HUES6 (cell line): ENCODE results near the gene TTC9.

ENCODE experiments used
- H3K27ac ChIP-seq: 2 replicates; pipeline ENCODE4 v1.7.0; 2013; ENCODE audit warnings: low read depth, mild to moderate bottlenecking, low read length, inconsistent platforms
- H3K27me3 ChIP-seq: 2 replicates; pipeline ENCODE4 v1.6.1; 2013; ENCODE audit warnings: low read length; ENCODE audit not compliant: control insufficient read depth, insufficient read depth
- H3K36me3 ChIP-seq: 2 replicates; pipeline ENCODE4 v1.6.1; 2013; ENCODE audit warnings: low read length; ENCODE audit not compliant: control insufficient read depth, insufficient read depth
- H3K4me1 ChIP-seq: 2 replicates; pipeline ENCODE4 v1.6.1; 2013; ENCODE audit warnings: low read length; ENCODE audit not compliant: control insufficient read depth, insufficient read depth
- H3K4me3 ChIP-seq: 2 replicates; pipeline ENCODE4 v1.5.1; 2013; ENCODE audit warnings: low read depth, low read length
- H3K9ac ChIP-seq: one replicate; pipeline ENCODE4 v1.6.1; 2013; ENCODE audit warnings: mild to moderate bottlenecking, low read length
- H3K9me3 ChIP-seq: 2 replicates; pipeline ENCODE4 v1.6.1; 2013; ENCODE audit warnings: low read depth, low read length; ENCODE audit not compliant: control insufficient read depth, insufficient read depth

Gene TTC9

DNA sequence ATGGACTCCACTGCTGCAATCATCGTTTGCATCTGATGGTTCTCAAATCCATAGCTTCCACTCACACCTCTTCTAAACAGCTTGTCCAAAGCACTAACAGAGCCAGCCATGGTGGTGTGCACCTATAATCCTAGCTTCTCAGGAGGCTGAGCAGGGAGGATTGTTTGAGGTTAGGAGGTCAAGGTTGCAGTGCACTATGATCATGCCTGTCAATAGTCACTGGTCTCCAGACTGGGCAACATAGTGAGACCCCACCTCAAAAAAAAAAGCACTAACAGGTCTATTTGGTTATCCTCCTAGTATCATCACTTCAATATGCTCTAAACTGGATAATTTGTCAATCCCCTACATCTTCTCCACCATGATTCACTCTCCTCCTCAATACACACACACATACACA is 63.2 kb downstream of the TTC9 start:
- Histone ChIP-seq H3K27me3 (no peaks in the 10 kb centered on the region), H3K9ac (no peak overlapping the region), H3K9me3 (no peaks in the 10 kb centered on the region), H3K36me3 (no peaks in the 10 kb centered on the region), H3K4me3 (no peak overlapping the region), H3K4me1 (peaks cover 42% of the 10 kb centered on the region), H3K27ac (no peak overlapping the region)

DNA sequence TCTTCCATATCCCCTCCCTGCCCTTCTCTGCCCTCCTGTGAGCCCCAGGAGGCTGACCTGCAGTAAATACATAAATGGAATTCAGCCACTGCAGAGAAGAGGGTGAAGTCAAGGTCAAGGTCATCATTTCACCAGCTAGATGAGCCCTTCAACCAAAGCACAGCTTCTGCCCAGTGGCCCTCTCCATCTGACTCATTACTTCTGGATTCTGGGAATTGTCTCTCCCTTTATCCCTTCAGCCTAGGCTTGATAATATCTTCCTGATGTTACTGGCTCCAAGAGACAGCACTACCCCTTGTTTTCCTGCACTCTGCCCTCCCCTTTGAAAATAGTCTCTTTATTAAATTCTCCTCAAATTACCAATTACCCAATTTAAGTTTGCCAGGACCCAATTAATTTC is 64.5 kb downstream of the TTC9 start:
- Histone ChIP-seq H3K4me1 (peaks cover 46% of the 10 kb centered on the region), H3K9me3 (no peaks in the 10 kb centered on the region), H3K27ac (no peak overlapping the region), H3K4me3 (no peak overlapping the region), H3K27me3 (no peaks in the 10 kb centered on the region), H3K9ac (no peak overlapping the region), H3K36me3 (no peaks in the 10 kb centered on the region)

- Histone ChIP-seq H3K27me3 (no peaks in the 10 kb centered on the region), H3K36me3 (no peaks in the 10 kb centered on the region), H3K9me3 (no peaks in the 10 kb centered on the region), H3K27ac (peak overlapping the region; percentile 34; the same call in 1 of the 2 replicates), H3K4me1 (peaks cover 46% of the 10 kb centered on the region), H3K9ac (no peak overlapping the region), H3K4me3 (no peak overlapping the region)
Observed at GRCh38 chr14:70707138-70708038, 65.7 kb downstream of the TTC9 start.

GRCh38 chr14:70708717-70709570 is 67.2 kb downstream of the TTC9 start:
- Histone ChIP-seq H3K36me3 (no peaks in the 10 kb centered on the region), H3K4me3 (0 out of 2 replicates have a peak overlapping the region, but pooled peaks have one; percentile 18), H3K27ac (peak overlapping the region; percentile 63), H3K27me3 (no peaks in the 10 kb centered on the region), H3K9ac (peak overlapping the region; percentile 43), H3K4me1 (peaks cover 58% of the 10 kb centered on the region), H3K9me3 (no peaks in the 10 kb centered on the region)

- peaks cover 59% of the 10 kb centered on the region for H3K4me1 ChIP-seq
- peak overlapping the region; percentile 63; the same call in 1 of the 2 replicates for H3K27ac ChIP-seq
- H3K4me3 ChIP-seq = no peak overlapping the region
- H3K36me3 ChIP-seq = no peaks in the 10 kb centered on the region
- no peaks in the 10 kb centered on the region for H3K9me3 ChIP-seq
- no peak overlapping the region for H3K9ac ChIP-seq
- H3K27me3 ChIP-seq = no peaks in the 10 kb centered on the region
Observed at GRCh38 chr14:70709726-70710382, 68.1 kb downstream of the TTC9 start.

- peaks cover 54% of the 10 kb centered on the region for H3K4me1 ChIP-seq
- no peaks in the 10 kb centered on the region for H3K27me3 ChIP-seq
- no peaks in the 10 kb centered on the region for H3K9me3 ChIP-seq
- no peak overlapping the region for H3K4me3 ChIP-seq
- H3K36me3 ChIP-seq = no peaks in the 10 kb centered on the region
- H3K9ac ChIP-seq = no peak overlapping the region
- H3K27ac ChIP-seq = no peak overlapping the region
Observed at GRCh38 chr14:70711451-70711850, 69.7 kb downstream of the TTC9 start.

- H3K27me3 ChIP-seq = no peaks in the 10 kb centered on the region
- no peaks in the 10 kb centered on the region for H3K9me3 ChIP-seq
- H3K4me3 ChIP-seq = no peak overlapping the region
- peaks cover 45% of the 10 kb centered on the region for H3K4me1 ChIP-seq
- H3K27ac ChIP-seq = no peak overlapping the region
- H3K9ac ChIP-seq = no peak overlapping the region
- H3K36me3 ChIP-seq = no peaks in the 10 kb centered on the region
Observed at GRCh38 chr14:70713096-70713495, 71.4 kb downstream of the TTC9 start.

DNA sequence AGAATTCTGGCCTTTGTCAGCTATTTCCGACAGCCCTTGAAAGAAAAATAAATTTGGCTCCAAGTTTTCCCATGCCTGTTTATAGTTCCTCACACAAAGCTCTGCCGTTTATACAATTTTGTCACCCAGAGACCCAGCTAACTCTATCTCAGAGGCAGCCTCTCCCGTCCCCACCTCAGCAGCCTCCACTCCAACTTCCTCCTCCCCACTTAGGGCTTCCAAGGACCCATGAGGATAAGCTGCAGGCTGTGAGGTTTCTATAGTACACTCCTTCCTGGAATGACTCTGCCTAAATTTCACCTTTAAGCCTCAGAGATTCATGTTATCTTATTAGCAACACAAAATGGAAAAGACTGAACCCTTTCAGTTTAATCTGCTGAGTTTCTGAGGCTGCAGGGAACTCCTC is 71.8 kb downstream of the TTC9 start:
- no peaks in the 10 kb centered on the region for H3K9me3 ChIP-seq
- no peak overlapping the region for H3K9ac ChIP-seq
- no peaks in the 10 kb centered on the region for H3K27me3 ChIP-seq
- H3K4me3 ChIP-seq = no peak overlapping the region
- H3K36me3 ChIP-seq = no peaks in the 10 kb centered on the region
- peaks cover 41% of the 10 kb centered on the region for H3K4me1 ChIP-seq
- no peak overlapping the region for H3K27ac ChIP-seq

DNA sequence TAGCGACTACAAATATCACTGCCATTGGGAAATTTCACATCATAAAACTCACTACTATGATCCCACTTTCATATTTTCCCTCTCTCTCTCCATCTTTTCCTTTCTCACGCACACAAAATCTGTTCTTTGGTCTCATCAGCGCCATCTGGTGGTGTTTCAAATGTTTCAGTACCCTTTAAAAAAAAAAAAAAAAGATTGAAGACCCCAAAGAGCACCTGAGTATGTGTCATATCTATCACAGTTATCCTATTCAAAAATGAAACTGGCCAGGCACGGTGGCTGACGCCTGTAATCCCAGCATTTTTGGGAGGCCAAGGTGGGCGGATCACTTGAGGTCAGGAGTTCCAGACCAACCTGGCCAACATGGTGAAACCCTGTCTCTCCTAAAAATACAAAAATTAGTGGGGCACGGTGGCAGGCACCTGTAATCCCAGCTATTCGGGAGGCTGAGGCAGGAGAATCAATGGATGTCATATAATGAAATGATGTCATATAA is 72.4 kb downstream of the TTC9 start:
- Histone ChIP-seq H3K9me3 (no peaks in the 10 kb centered on the region), H3K27ac (no peak overlapping the region), H3K9ac (no peak overlapping the region), H3K4me3 (no peak overlapping the region), H3K4me1 (peaks cover 35% of the 10 kb centered on the region), H3K36me3 (no peaks in the 10 kb centered on the region), H3K27me3 (no peaks in the 10 kb centered on the region)

DNA sequence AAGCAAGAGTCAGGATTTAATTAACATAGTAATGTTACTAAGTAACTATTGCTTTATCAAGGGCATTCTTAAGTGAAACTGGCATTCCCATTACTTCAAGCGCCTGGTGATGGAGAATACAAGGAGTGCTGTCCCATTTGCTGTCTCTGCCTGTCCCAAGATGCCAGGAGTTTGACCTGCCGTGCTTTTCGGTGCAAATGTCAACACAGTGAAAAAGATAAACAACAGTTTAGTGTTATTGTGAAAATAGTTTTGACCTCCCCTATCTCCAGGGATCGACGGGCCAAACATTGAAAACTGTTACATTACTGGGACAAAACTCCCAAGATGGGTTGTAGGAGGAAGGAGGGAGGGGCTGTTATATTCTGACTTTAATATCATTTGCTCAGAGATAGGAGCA is 74.8 kb downstream of the TTC9 start:
- no peaks in the 10 kb centered on the region for H3K27me3 ChIP-seq
- H3K9me3 ChIP-seq = no peaks in the 10 kb centered on the region
- no peaks in the 10 kb centered on the region for H3K36me3 ChIP-seq
- H3K27ac ChIP-seq = no peak overlapping the region
- H3K4me1 ChIP-seq = peaks cover 22% of the 10 kb centered on the region
- H3K4me3 ChIP-seq = no peak overlapping the region
- no peak overlapping the region for H3K9ac ChIP-seq
